Panc1 (cell line): ENCODE results near the gene MYO7B. TPM values are rescaled to one million over a fixed set of nuclear protein-coding genes. Genes with fewer than 3 reads are reported as not detected.

Experiments
- ATAC-seq: fragments of 200-7000 bp; cut with Tn5 transposase; 2 replicates; pipeline ENCODE4 v1.9.1; 2020; ENCODE audit warnings: mild to moderate bottlenecking, moderate library complexity
- BruUV-seq: library from RNA; stranded (reverse); fragments of 400-500 nt; replicated peaks from 2 replicates; lab custom pipeline; 2021; lab: Mats Ljungman, UMichigan
- CTCF ChIA-PET: fragments of 300-600 bp; sonication (Branson Sonifier 250); formaldehyde crosslinking; loops from one replicate; lab custom pipeline; 2022; ENCODE audit warnings: antibody characterized with exemption; lab: Charles Lee
- POLR2A ChIA-PET: fragments of 300-600 bp; sonication (Branson Sonifier 250); formaldehyde crosslinking; loops from one replicate; lab custom pipeline; 2022; ENCODE audit warnings: antibody characterized with exemption; lab: Charles Lee
- DNase-seq: peaks from one replicate; pipeline ENCODE4 v3.0.0-alpha.2; 2010; ENCODE audit warnings: low read depth, low spot score
- H3K27ac ChIP-seq: 2 replicates; pipeline ENCODE4 v1.5.1; 2011; ENCODE audit warnings: mild to moderate bottlenecking, low read length, inconsistent platforms
- H3K27me3 ChIP-seq: fragments of 200-500 bp; sonication (Bioruptor generic); 2 replicates; pipeline ENCODE4 v1.6.0; 2014; ENCODE audit warnings: low read length, inconsistent platforms; ENCODE audit not compliant: control insufficient read depth, insufficient read depth
- H3K36me3 ChIP-seq: fragments of 200-500 bp; sonication (Bioruptor generic); 2 replicates; pipeline ENCODE4 v1.5.1; 2014; ENCODE audit warnings: inconsistent platforms, mild to moderate bottlenecking, low read length, moderate library complexity; ENCODE audit not compliant: control insufficient read depth, insufficient read depth
- H3K4me1 ChIP-seq: 2 replicates; pipeline ENCODE4 v1.5.1; 2011; ENCODE audit warnings: inconsistent platforms, mild to moderate bottlenecking, low read length, moderate library complexity; ENCODE audit not compliant: control insufficient read depth, insufficient read depth
- H3K4me3 ChIP-seq, 2 experiments: 2 replicates each; pipeline ENCODE4 v1.5.1; 2011 to 2012; ENCODE audit warnings: low read depth in 2 of 2, low read length in 2 of 2, mild to moderate bottlenecking in 2 of 2, inconsistent platforms in 1 of 2, moderate library complexity in 1 of 2
- H3K9me3 ChIP-seq: fragments of 200-500 bp; sonication (Bioruptor generic); 2 replicates; pipeline ENCODE4 v1.5.1; 2014; ENCODE audit warnings: low read depth, mild to moderate bottlenecking, inconsistent platforms, low read length, moderate library complexity; ENCODE audit not compliant: control insufficient read depth, insufficient read depth
- CTCF ChIP-seq: fragments of 450-650 bp; IDR thresholded peaks from 2 replicates; pipeline ENCODE4 v1.5.1; 2017; ENCODE audit warnings: mild to moderate bottlenecking
- POLR2AphosphoS5 ChIP-seq: IDR thresholded peaks from 2 replicates; pipeline ENCODE4 v1.6.1; 2012; ENCODE audit warnings: mild to moderate bottlenecking, low read depth, low read length, moderate library complexity
- REST ChIP-seq, 2 experiments: IDR thresholded peaks; 2 replicates each; pipeline ENCODE4 v1.6.1; 2011 to 2012; ENCODE audit warnings: low read depth in 2 of 2, control low read depth in 1 of 2, low read length in 1 of 2, mild to moderate bottlenecking in 1 of 2, moderate library complexity in 1 of 2; ENCODE audit not compliant: insufficient read depth in 1 of 2
- SIN3A ChIP-seq: IDR thresholded peaks from 2 replicates; pipeline ENCODE4 v1.6.1; 2012; ENCODE audit warnings: low read depth, mild to moderate bottlenecking, low read length, moderate library complexity, borderline replicate concordance; ENCODE audit not compliant: insufficient read depth
- TCF7L2 ChIP-seq: IDR thresholded peaks from 2 replicates; pipeline ENCODE4 v1.6.1; 2011; ENCODE audit warnings: mild to moderate bottlenecking, low read depth, low read length, inconsistent platforms
- in situ Hi-C: cut with HindIII; loops from 2 replicates; pipeline ENCODE4 v1.10.0; 2016; ENCODE audit warnings: low sequenced_read_pairs, low pct_unique_long_range_greater_than_20kb
- intact Hi-C: fragments of 100-400 bp; cut with micrococcal nuclease; formaldehyde crosslinking; loops from one replicate; pipeline ENCODE4 v1.10.0; 2022; ENCODE audit not compliant: unreplicated experiment
- total RNA-seq: library from RNA; stranded (reverse); gene quantifications from one replicate; pipeline ENCODE4 v1.2.1, GENCODE V29; 2021; ENCODE audit not compliant: unreplicated experiment

Gene MYO7B
- total RNA-seq, 1 experiment from 2014 or later, result 0.15 TPM

- POLR2A ChIA-PET, result no interaction called here
- no peak overlapping the region for H3K27ac ChIP-seq
- intact Hi-C loops (loop anchor here (1.0 kb wide), 1 partner anchor 58 kb away; no protein-coding TSS in a partner anchor), in situ Hi-C loops (no loop called here)
- no peaks in the 10 kb centered on the region for H3K9me3 ChIP-seq
- CTCF ChIA-PET, result interaction anchor here (2.2 kb wide), 1 partner anchor 57 kb away, joined by 42 read pairs; no protein-coding TSS in a partner anchor
- H3K36me3 ChIP-seq, result no peaks in the 10 kb centered on the region
- BruUV-seq, result no TSS peak
- DNase-seq (no peak), ATAC-seq (peak; percentile 14; the same call in 1 of the 2 replicates)
- H3K27me3 ChIP-seq, result no peaks in the 10 kb centered on the region
- no peak overlapping the region for H3K4me3 ChIP-seq
- TF ChIP-seq REST (IDR thresholded peaks at IDR 0.05; ENCODE audit: insufficient read depth in 1 of 2, low read depth in 2 of 2, low read length in 1 of 2) (no peak), CTCF (no peak), SIN3A (no peak), POLR2AphosphoS5 (no peak), TCF7L2 (no peak)
- H3K4me1 ChIP-seq, result peaks cover 6% of the 10 kb centered on the region; the same call in 1 of the 2 replicates
Observed at GRCh38 chr2:127649100-127649611, 113.7 kb downstream of the MYO7B start.

GRCh38 chr2:127649684-127650040 is 114.2 kb downstream of the MYO7B start:
- Histone ChIP-seq H3K4me1 (peaks cover 6% of the 10 kb centered on the region; the same call in 1 of the 2 replicates), H3K27ac (no peak overlapping the region), H3K36me3 (no peaks in the 10 kb centered on the region), H3K27me3 (no peaks in the 10 kb centered on the region), H3K4me3 (no peak overlapping the region), H3K9me3 (no peaks in the 10 kb centered on the region)
- TF ChIP-seq POLR2AphosphoS5 (peak; percentile 31; the same call in 1 of the 2 replicates), SIN3A (no peak), REST (IDR thresholded peaks at IDR 0.05; ENCODE audit: insufficient read depth in 1 of 2, low read depth in 2 of 2, low read length in 1 of 2) (no peak), TCF7L2 (no peak), CTCF (peak; percentile 92)
- CTCF ChIA-PET, result interaction anchor here (0.7 to 2.2 kb wide), 3 partner anchors 58 to 121 kb away, joined by 3 to 42 read pairs (median 3); no protein-coding TSS in a partner anchor
- no TSS peak for BruUV-seq
- peak; percentile 87 for ATAC-seq
- in situ Hi-C loops, result no loop called here
- DNase-seq, result peak; percentile 45
- POLR2A ChIA-PET, result no interaction called here
- intact Hi-C loops, result loop anchor here (1.0 kb wide), 1 partner anchor 58 kb away; no protein-coding TSS in a partner anchor
